Astrocyte of the hippocampus (primary cell): ENCODE data around the gene POSTN.

Source experiments
- DNase-seq: peaks from one replicate; pipeline ENCODE4 v3.0.0; 2011; ENCODE audit warnings: low read depth, low spot score

Gene POSTN

GRCh38 chr13:37598597-37598996 is at the start of gene POSTN:
Gene POSTN (minus strand): TSS chr13:37598768. CDS start chr13:37598726, 42 bp downstream.
- peak; percentile 29 for DNase-seq

DNA sequence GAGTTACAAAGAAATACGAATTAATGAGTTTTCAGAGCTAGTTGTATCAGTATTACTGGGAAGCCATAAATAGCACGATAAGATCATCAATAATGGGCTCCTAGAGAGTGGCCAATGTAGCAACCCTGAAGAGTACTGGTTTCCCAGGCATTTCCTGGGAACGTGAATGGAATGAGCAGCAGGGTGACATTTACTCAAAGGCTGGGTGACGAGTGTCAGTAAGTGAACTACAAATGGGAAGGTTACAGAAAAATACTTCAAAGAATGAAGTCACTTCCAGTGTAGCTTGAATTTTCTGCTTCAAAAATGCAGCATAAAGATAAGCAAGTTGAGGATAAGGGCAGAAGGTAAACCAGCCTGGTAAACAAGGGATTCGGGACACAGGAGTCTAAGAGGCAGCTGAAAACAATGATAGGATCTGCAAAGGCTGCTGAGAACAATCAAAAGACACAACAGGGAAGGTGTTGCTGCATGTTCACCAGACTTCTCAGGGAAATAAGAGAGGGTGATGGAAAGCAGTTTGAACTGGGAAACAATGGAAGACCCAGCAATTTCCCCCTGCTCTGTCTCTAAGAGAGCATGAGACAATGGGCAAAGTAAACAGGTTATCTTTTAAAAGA is 48.6 kb upstream of the POSTN start:
- DNase-seq, result peak; percentile 18

DNA sequence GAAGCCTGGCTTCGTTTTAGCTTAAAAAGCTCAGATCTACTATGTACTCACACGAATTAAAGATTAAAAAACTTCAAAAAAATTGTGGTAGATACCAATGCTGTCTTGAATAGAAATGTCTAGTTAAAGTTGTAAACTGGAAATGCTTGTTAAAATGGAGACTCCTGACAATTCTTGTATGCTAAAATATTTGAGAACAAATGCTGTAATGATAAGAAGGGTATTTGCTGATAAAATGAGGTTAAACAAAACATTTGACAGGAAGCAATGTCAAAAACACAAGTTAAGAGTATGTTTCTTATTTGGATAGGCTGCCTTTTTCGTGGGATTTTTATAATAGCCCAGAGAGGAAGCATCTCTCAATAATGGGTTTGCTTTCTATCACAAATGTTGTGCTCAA is 48.0 kb upstream of the POSTN start:
- DNase-seq, result no peak

GRCh38 chr13:37645181-37645740 is 46.7 kb upstream of the POSTN start:
- no peak for DNase-seq

GRCh38 chr13:37641391-37641790 is 42.8 kb upstream of the POSTN start:
- no peak for DNase-seq

DNA sequence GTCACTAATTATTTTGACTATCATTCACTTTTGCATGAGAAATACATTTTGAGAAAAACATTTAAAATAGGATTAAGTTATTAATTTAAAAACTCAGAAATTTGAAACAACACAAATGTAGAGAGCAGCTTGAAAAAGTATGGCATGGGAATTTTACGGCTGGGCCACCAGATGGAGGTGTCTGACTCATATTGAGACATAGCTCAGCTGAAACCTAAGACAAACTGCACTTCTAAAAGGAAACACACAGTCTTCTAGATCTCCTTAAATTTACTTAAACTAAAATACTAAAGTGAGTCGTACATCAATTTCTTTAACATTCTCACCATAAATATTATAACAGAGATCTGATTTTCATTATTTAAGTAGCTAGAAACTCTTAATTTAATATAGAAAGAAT is 41.9 kb upstream of the POSTN start:
- peak; percentile 75 for DNase-seq

GRCh38 chr13:37636701-37637100 is 38.1 kb upstream of the POSTN start:
- no peak for DNase-seq

DNA sequence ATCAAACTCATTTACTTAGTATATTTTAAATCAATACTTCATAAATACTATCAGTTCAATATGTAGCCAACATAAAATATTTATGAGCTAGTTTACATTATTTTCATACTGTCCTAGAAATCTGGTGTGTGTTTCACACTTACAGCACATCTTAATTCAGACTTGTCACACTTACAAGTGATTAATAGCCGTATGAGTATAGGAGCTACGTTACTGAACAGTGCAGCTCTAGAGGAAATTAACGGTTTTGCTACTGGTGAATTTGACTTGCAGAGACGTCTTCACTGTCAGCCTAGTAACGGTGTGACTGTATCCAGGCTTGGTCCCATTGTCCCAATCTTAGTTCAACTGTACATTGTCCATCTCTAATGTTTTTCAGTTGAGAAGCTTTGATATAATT is 33.7 kb upstream of the POSTN start:
- DNase-seq, result no peak

DNA sequence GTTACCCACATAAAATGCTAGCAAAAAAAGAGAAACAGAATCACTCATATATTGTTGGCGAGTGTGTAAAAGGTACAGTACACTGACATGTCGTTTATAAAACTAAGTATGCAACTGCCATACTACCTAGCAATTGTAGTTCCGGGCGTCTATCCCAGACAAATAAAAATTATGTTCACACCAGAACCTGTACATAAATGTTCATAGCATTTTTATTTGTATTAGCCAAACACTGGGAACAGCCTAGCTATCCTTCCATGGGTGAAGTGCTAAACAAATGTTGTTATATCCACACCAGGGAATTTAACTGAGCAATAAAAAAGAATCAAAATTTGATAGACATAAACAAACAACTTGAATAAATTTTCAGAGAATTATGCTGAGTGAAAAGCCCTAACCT is 28.9 kb upstream of the POSTN start:
- DNase-seq, result no peak

DNA sequence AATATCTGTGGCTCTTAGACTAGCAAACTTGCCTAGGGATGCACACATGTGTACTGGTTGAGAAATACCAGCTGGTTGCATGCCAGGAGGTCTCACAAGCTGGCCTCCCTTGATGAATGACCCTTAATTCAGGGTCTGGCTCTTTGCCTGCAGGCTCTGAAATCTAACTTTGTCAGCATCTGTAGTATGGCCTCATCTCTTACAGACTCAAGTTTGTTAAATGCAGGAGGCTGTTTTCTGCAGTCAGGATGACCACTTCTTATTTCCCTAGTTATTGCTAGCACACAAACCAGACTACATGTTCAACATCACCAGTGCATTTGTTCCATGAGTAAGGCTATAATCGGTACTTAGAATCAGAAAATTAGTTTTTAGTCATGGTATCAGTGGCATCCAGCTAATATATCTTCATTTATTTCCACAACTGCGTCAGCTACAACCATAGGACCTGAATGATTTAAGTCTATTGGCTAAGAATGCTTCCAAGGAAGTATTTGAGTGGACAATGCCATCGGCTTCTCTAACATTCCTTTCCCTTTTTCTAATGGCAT is 23.3 kb upstream of the POSTN start:
- peak; percentile 35 for DNase-seq

- DNase-seq, result peak; percentile 66
Observed at GRCh38 chr13:37618554-37618953, 20.0 kb upstream of the POSTN start.

- DNase-seq, result peak; percentile 84
Observed at GRCh38 chr13:37617173-37617572, 18.6 kb upstream of the POSTN start.

- no peak for DNase-seq
Observed at GRCh38 chr13:37616131-37616530, 17.6 kb upstream of the POSTN start.

GRCh38 chr13:37615276-37615675 is 16.7 kb upstream of the POSTN start:
- no peak for DNase-seq

GRCh38 chr13:37613638-37614037 is 15.1 kb upstream of the POSTN start:
- no peak for DNase-seq

GRCh38 chr13:37613236-37613635 is 14.7 kb upstream of the POSTN start:
- DNase-seq, result no peak

- no peak for DNase-seq
Observed at GRCh38 chr13:37608750-37609339, 10.3 kb upstream of the POSTN start.

GRCh38 chr13:37602733-37603381 is 4.3 kb upstream of the POSTN start:
- peak; percentile 35 for DNase-seq

DNA sequence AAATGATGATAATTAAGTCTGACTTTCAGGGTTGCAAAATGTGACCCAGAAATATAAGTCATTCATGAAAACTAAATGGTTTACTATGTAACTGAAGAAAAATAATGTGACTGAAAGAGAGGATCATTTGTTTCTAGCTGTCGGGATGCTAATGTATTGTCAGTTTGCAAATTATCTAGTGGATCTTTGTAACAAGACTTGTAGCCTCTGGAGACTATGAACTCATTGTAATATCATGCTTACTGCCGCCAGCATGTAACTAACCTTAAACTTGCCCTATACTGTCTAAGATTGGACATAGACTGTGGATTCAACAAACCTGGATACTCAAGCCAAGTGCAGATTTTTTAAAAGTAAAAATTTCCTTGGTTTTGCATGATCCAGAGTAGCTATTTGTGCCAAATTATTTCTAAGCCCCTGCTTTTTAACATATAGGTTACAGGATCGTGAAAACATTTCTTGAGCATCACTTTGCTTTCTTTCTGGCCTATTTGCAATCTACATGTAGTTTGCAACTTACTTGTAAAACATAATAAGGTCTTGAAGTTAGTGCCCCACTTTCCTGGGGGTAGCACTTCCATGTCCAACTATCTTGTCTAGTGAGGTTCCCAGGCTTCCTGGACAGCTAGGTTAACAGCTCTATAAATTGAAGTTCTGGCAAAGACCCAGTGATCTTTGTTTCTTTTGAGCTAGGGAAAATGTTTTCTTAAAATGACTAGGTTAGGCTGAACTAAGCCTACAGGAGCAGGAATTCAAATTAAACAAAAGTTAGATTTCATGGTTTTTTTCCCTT is 3.3 kb upstream of the POSTN start:
- no peak for DNase-seq

- DNase-seq, result no peak
Observed at GRCh38 chr13:37599519-37599918, 951 bp upstream of the POSTN start.

DNA sequence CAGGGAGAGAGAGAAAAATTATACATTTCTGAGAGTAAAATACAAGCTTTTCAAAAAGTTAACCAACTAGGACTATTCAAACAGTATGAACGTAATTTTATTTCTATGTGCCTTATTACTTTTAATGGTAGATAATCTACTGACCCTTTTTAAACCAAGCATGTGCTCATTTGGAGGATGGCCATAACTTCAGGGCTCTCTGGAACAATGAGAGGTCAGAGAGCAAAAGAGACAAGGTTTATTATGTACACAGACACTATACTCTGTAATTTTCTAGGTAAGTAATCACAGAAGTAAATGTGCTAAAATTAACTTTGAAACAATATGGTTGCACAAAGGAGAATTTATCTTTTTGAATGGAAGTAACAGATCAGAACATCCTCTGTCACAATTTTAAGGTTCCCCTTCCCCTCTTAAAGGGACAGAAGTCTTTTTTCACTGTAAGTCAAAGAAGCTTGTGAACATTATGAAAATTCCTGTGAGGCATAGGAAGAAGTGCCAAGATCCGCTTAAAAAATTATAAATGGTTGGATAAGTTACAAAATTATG is 1.0 kb downstream of the POSTN start:
- DNase-seq, result no peak
